Activated CD4-positive, CD25-positive, alpha-beta regulatory T cell treated with anti-CD3 and anti-CD28 coated beads, Interleukin-2, amount 50 U/mL, for 24 hours (primary cell): ENCODE measurements around the gene C16orf74.

ENCODE experiments used
- ATAC-seq, 2 donors: fragments of 150-1000 bp; cut with Tn5 transposase; one replicate each; pipeline ENCODE4 v1.10.0; 2021; ENCODE audit warnings: mild to moderate bottlenecking in 1 of 2, moderate library complexity in 1 of 2

C16orf74 gene

GRCh38 chr16:85716680-85717038, 34.2 kb downstream of the C16orf74 start:
- ATAC-seq, result no peak

GRCh38 chr16:85716022-85716679, 34.7 kb downstream of the C16orf74 start:
- ATAC-seq, result no peak

DNA sequence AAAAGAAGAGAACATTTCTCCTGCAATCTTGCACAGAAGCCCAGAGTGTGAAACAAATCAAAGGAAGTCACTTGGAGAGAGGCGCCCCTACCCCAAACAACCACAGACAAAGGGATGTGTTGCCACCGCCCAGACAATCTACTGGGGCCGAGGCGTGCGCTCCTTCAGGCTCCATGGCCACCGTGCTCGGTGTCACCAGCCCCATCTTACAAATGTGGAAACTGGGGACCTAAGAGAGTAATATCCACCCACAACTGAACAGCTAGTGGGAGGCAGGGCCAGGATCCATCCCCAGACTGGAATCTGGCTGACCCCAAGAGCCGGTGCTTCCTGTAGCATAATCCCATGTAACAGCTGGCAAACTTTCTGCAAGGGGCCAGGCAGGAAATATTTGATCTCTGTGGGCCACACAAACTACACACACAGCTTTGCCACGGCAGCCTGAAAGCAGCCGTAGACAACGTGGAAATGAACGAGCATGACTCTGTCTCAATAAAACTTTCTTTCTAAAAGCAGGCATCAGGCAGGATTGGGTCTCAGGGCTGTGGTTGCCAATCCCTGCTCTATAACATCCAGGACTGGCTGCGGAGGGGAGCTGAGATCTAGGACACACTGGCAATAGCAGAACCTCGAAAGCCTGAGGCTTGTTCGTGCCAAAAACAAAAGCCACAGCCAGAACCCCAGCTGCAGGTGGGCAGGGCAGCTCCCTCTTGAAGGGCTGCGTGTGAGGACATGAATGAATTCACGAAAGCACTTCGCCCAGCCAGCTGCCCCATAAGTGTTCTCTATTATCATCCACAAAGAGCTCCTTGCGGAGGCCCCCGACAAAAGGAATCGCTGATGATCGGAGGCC, 35.5 kb downstream of the C16orf74 start:
- no peak for ATAC-seq

DNA sequence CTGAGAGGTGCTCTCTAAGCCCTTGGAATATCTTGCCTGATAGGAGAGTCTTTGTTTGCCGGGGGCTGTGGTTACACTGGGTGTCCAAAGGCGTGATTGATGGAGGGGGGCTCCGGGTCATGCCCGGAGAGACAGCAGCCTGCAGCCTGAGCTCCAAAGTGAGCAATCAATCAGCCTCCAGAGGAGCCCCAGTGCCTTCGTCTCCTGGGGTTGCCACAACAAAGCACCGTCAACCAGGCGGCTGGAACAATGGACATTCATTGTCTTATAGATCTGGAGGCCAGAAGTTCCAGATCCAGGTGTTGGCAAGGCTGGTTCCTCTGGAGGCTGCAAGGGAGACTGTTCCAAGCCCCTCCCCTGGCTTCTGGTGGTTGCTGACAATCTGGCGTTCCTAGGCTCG, 38.1 kb downstream of the C16orf74 start:
- ATAC-seq, result no peak

GRCh38 chr16:85711982-85712587, 38.8 kb downstream of the C16orf74 start:
- no peak for ATAC-seq

DNA sequence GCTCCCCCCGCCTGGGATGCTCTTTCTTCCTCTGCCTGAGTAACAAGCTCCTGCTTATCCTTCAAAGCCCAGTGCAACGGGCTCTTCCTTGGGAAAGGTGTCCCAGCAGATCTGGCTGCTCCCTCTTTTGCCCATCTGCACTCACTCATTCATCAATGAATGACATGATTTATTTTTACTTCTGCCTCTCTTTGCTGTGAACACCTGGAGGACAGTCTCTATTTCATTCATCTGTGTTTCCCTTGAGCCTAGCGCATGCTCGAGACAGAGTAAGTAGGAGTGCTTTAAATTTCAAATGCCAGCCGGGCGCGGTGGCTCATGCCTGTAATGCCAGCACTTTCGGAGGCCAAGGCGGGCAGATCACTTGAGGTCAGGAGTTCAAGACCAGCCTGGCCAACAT, 40.2 kb downstream of the C16orf74 start:
- ATAC-seq, result no peak

- ATAC-seq, result no peak
These were observed 40.9 kb downstream of the C16orf74 start for GRCh38 chr16:85709766-85710585.

GRCh38 chr16:85708338-85708737, 42.6 kb downstream of the C16orf74 start:
- ATAC-seq, result no peak

- no peak for ATAC-seq
These were observed 43.3 kb downstream of the C16orf74 start for GRCh38 chr16:85707528-85708095.

DNA sequence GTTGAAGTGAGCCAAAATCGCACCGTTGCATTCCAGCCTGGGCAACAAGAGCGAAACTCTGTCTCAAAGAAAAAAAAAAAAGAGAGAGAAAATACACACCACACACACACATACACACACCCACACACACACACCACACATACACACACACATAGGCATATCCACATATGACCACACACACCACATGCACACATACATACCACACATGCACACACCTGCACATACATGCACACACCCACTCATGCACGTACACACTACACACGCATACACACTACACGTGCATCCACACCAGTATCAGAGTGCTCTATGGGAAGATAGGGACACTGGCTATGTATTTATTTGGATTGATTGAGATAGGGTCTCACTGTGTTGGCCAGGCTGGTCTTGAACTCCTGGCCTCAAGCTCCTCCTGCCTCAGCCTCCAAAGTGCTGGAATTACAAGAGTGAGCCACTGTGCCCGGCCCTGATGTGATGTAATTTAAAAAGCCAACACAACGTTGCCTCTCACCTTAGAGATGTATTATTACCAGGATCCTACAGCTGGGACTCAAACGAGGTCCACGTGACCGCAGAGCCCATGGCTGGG, 44.4 kb downstream of the C16orf74 start:
- no peak for ATAC-seq

DNA sequence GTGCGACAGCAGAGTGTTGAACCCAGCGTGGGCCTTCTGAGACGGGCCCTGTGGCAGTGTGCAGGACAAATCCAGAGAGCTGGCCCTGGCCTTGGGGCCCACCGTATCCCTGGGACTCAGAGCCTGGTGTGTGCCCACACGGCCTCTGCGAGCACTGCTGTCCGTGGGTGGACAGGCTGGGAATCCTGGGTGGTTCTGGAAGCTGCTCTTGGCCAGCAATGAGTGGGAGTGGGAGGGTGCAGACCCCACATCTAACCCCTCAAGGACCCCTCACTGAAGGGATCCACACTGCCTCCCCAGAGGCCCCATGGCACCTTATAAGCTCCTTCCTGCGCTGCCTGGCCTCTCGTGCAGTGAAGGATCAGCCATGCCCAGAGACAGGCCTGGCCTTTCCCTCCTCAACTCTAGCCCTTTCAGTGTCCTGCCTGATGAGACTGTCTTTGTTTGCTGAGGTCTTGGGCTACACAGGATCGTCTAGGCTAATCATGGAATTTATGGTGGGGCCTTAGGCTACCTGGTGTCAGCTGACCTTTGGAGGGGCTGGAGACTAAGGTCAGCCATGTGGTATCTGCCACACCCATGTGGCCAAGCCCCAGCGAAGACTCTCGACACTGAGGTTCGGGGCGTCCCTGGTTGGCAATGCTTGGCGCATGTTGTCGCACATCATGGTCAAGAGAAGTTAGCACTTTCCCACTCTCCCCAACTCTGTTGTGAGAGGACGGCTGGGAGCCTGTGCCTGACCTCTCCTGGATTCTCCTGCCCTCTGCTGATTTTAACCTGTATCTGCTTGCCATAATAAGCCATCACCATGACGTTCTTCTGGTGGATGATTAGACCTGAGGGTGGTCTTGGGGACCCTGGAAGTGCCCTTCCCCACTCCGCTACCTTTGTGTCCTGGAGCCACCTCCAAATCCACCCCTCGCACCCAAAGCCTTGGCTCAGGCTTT, 45.7 kb downstream of the C16orf74 start:
- ATAC-seq, result no peak

DNA sequence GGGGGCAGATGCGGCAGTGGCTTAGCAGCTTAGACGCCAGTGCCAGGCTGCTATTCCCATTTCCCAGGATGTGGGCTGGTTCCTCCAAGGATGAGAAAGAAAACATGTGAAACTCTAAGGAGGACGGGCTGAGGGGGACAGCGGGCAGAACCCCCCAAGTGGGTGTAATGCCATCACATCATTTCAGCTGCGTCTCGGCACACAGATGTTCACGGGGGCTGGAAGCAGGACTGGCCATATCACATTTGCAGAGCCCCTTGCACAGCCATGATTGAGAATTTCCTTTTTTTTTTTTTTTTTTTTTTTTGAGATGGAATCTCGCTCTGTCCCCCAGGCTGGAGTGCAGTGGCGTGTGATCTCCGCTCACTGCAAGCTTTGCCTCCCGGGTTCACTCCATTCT, 46.9 kb downstream of the C16orf74 start:
- no peak for ATAC-seq

GRCh38 chr16:85699628-85700027, 51.3 kb downstream of the C16orf74 start:
- no peak for ATAC-seq

DNA sequence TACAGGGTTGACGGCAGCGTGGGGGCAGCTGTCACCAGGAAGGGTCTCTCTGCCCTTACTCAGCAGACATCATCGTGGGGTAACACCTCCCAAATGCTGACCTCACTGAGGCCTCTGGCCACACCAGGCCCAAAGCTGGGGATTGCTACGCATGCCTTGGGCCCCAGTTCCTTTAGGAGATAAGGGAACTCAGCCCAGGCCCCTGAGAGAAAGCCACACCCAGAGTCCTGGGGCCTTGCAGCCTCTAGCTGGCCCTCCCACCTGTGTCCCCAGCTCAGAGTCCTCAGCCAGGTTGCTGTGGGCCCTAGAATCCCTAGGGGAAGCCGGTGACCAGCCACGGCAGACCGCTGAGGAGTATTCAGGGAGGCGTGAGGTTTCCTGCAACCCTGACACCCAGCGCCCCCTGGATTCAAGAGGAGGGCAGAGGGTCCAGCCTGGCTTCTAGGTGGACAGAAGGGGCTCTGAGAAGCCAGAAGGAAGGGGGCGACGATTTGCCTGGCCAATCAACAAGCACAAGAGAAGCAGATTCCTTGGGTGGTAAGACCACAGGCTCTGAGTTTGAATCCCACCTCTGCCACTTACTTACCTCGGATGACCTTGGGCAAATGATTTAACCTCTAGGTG, 51.8 kb downstream of the C16orf74 start:
- no peak for ATAC-seq

- ATAC-seq, result no peak
These were observed 52.4 kb downstream of the C16orf74 start for GRCh38 chr16:85698459-85698891.

- no peak for ATAC-seq
These were observed 53.5 kb downstream of the C16orf74 start for GRCh38 chr16:85697431-85697830.

DNA sequence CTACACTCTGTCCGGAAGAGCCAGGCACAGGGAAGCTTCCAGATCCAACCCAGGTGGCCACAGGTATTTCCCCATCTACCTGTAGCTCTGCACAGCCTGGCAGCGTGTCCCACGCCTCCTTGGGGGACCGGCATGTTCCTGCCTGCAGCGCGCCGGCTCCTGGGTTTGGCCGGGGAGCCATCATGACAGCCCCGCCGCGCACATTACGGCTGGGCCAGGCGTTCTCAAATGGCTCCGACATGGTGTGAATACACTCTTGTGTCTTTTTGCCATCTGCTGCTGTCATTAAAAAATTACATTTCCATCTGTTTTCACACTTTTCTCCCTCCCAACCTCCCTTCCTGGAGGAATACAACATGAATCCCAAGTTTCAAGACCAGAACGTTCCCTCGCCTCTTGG, 54.1 kb downstream of the C16orf74 start:
- ATAC-seq, result no peak

GRCh38 chr16:85695196-85696128, 55.4 kb downstream of the C16orf74 start:
- ATAC-seq, result no peak

DNA sequence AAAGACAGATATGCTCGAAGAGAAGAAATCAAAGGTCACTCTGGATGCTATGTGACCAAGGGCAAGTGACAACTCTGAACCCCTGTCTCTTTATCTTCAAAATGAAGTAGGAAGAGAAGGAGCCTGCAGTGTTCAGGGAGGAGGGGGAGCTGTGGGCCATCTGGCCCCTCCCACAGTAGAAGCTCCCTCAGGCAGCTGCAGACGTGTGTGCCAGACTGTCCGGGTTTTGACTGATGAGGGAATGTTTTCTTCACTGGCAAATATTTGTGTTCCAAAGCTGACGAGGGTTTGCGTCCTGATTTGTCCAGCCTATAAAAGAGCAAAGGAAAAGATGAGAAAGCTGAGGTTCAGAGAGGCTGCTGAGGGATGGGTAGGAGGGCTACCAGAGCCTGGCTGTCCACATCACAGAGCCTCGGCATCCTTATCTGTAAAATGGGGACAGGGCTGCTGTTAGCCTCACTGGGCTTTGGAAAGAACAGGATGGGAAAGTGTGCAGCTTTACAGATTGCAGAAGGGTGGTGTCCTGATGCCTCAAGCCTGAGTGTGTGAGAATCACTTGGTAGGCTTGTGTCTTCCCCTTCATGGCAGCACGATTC, 60.3 kb downstream of the C16orf74 start:
- no peak for ATAC-seq
